Brain microvascular endothelial cell (primary cell): ENCODE measurements around the gene ATAD2B.

Experiments used
- DNase-seq: peaks from one replicate; pipeline ENCODE4 v3.0.0-alpha.2; 2020
- H3K27ac ChIP-seq: fragments of 250-450 bp; sonication (Bioruptor Pico); 2 replicates; pipeline ENCODE4 v1.5.1; 2020; ENCODE audit warnings: mild to moderate bottlenecking, moderate library complexity
- H3K27me3 ChIP-seq: fragments of 250-450 bp; sonication (Bioruptor Pico); replicated peaks from 2 replicates; pipeline ENCODE4 v1.5.1; 2020; ENCODE audit warnings: mild to moderate bottlenecking
- H3K36me3 ChIP-seq: fragments of 250-450 bp; sonication (Bioruptor Pico); replicated peaks from 2 replicates; pipeline ENCODE4 v1.5.1; 2020; ENCODE audit warnings: mild to moderate bottlenecking
- H3K4me3 ChIP-seq: 2 replicates; pipeline ENCODE4 v1.5.1; 2011; ENCODE audit warnings: low read depth, mild to moderate bottlenecking, control low read depth, low read length, moderate library complexity
- in situ Hi-C: cut with HindIII; loops from 2 replicates; pipeline ENCODE4 v1.10.0; 2017; ENCODE audit warnings: low sequenced_read_pairs, low pct_ligation_motif_present
- TF ChIP-seq, protein P1 (sequence below): IDR thresholded peaks from 2 replicates; pipeline ENCODE4 v1.5.1; 2011; ENCODE audit warnings: low read depth, mild to moderate bottlenecking, moderate library complexity, low read length, control low read depth, inconsistent platforms; ENCODE audit errors: missing control alignments

The ATAD2B gene

DNA sequence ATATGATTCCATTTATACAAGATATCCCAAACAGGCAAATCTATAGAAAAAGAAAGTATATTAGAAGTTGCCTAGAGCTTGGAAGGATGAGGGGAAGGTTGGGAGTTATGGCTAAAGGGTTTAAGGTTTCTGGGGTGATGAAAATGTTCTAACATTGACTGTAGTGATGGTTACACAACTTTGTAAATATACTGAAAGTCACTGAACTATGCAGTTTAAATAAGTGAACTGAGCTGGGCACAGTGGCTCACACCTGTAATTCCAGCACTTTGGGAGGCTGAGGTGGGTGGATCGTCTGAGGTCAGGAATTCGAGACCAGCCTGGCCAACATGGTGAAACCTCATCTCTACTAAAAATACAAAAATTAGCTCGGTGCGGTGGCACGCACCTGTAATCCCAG lies 91.5 kb downstream of the ATAD2B start:
- no peak for DNase-seq
- TF ChIP-seq, protein P1, sequence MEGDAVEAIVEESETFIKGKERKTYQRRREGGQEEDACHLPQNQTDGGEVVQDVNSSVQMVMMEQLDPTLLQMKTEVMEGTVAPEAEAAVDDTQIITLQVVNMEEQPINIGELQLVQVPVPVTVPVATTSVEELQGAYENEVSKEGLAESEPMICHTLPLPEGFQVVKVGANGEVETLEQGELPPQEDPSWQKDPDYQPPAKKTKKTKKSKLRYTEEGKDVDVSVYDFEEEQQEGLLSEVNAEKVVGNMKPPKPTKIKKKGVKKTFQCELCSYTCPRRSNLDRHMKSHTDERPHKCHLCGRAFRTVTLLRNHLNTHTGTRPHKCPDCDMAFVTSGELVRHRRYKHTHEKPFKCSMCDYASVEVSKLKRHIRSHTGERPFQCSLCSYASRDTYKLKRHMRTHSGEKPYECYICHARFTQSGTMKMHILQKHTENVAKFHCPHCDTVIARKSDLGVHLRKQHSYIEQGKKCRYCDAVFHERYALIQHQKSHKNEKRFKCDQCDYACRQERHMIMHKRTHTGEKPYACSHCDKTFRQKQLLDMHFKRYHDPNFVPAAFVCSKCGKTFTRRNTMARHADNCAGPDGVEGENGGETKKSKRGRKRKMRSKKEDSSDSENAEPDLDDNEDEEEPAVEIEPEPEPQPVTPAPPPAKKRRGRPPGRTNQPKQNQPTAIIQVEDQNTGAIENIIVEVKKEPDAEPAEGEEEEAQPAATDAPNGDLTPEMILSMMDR = no peak
- in situ Hi-C loops = loop anchor here (25.0 kb wide), 1 partner anchor 227 kb away; no protein-coding TSS in a partner anchor

DNA sequence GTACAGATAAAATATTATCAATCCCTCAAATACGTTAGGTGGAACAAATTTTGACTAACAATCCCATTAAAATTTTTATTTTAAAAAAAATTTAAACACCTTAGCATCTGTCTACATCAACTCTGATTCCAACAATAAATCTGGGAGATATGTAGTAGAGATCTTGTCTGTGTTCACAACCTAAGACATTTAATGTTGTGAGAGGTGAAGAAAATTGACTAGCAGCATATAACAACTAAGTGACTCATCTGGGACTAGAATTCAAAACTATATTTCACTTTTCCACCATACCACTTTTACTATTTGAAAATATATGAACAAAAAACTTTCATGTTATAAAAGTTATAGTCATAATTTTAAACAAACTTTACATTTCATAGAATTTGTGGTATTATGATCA lies 97.9 kb downstream of the ATAD2B start:
- H3K27ac ChIP-seq = no peak overlapping the region
- in situ Hi-C loops = loop anchor here (25.0 kb wide), 1 partner anchor 233 kb away; no protein-coding TSS in a partner anchor
- H3K4me3 ChIP-seq = no peak overlapping the region
- no peak for DNase-seq
- TF ChIP-seq, protein P1 = no peak
- no peaks in the 10 kb centered on the region for H3K36me3 ChIP-seq
- H3K27me3 ChIP-seq = no peaks in the 10 kb centered on the region

More for the DNA sequence above, 91.5 kb downstream of the ATAD2B start:
- Histone ChIP-seq H3K36me3 (no peaks in the 10 kb centered on the region), H3K27ac (no peak overlapping the region), H3K27me3 (no peaks in the 10 kb centered on the region), H3K4me3 (no peak overlapping the region)

DNA sequence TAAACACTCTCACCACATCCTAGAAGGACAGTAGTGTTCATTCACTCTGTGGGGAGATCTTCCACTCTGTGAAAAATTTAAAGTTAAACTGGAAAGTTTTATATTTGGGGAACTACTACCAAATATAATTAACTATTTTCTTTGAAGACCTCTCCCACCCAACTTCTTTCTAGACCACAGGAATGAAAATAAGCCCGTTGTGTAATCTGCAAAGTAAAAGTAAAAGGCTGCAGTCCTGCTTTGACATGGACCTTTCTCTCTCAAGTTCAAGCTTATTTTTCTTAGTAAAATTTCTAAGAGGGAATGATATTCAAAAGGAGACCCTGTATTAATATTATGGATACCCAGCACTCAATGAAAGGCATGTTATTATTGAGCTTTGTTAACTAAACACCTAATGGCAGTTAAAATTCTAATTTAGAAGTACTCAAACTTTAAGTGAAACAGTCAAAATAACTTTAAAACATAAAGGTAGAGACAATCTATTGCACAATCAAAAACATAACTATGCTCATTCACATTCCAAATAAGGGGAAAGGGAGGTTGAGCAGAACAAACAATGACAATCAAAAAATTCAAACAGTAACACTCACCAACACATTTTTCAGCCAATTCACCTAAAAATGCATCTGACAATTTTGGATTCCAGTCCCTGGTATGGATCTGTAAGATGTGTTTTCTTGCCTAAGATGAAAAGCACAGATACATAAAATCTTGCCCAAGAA lies 98.5 kb downstream of the ATAD2B start:
- no peak overlapping the region for H3K27ac ChIP-seq
- no peaks in the 10 kb centered on the region for H3K27me3 ChIP-seq
- in situ Hi-C loops = loop anchor here (25.0 kb wide), 1 partner anchor 234 kb away; no protein-coding TSS in a partner anchor
- DNase-seq = peak; percentile 1
- no peaks in the 10 kb centered on the region for H3K36me3 ChIP-seq
- TF ChIP-seq, protein P1 = no peak
- H3K4me3 ChIP-seq = no peak overlapping the region

GRCh38 chr2:23827287-23827686 lies 99.6 kb downstream of the ATAD2B start:
- no peak overlapping the region for H3K4me3 ChIP-seq
- DNase-seq = no peak
- H3K27me3 ChIP-seq = no peaks in the 10 kb centered on the region
- TF ChIP-seq, protein P1 = no peak
- in situ Hi-C loops = loop anchor here (25.0 kb wide), 1 partner anchor 235 kb away; no protein-coding TSS in a partner anchor
- no peak overlapping the region for H3K27ac ChIP-seq
- H3K36me3 ChIP-seq = peaks cover 2% of the 10 kb centered on the region

- H3K27me3 ChIP-seq = no peaks in the 10 kb centered on the region
- no peak overlapping the region for H3K27ac ChIP-seq
- H3K4me3 ChIP-seq = no peak overlapping the region
- H3K36me3 ChIP-seq = peaks cover 4% of the 10 kb centered on the region
- TF ChIP-seq, protein P1 = no peak
- in situ Hi-C loops = loop anchor here (25.0 kb wide), 1 partner anchor 236 kb away; no protein-coding TSS in a partner anchor
- DNase-seq = no peak
Measured at GRCh38 chr2:23826771-23827170, 100.2 kb downstream of the ATAD2B start.

DNA sequence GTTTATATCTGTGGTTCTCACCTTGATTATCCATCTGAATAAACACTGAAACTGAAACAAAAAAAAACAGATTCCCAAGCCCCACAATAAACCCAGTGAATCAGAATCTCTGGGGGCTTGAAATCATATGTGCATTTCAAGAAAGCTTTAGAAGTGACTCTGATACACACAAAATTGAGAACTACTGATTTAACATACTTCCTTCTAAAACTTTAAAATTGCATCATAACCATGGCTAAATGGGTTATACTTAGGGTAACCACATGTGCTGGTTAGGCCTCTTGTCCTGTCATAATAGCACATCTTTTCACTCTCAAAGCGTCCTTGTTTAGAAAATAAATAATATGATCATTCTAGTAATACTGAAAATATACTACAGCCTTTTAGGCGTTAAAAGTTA lies 100.9 kb downstream of the ATAD2B start:
- no peaks in the 10 kb centered on the region for H3K27me3 ChIP-seq
- in situ Hi-C loops = loop anchor here (25.0 kb wide), 1 partner anchor 236 kb away; no protein-coding TSS in a partner anchor
- H3K36me3 ChIP-seq = peaks cover 4% of the 10 kb centered on the region
- DNase-seq = no peak
- TF ChIP-seq, protein P1 = no peak
- H3K4me3 ChIP-seq = no peak overlapping the region
- H3K27ac ChIP-seq = no peak overlapping the region
